Measurements from ENCODE around the gene IFITM1.

IFITM1 gene

DNA sequence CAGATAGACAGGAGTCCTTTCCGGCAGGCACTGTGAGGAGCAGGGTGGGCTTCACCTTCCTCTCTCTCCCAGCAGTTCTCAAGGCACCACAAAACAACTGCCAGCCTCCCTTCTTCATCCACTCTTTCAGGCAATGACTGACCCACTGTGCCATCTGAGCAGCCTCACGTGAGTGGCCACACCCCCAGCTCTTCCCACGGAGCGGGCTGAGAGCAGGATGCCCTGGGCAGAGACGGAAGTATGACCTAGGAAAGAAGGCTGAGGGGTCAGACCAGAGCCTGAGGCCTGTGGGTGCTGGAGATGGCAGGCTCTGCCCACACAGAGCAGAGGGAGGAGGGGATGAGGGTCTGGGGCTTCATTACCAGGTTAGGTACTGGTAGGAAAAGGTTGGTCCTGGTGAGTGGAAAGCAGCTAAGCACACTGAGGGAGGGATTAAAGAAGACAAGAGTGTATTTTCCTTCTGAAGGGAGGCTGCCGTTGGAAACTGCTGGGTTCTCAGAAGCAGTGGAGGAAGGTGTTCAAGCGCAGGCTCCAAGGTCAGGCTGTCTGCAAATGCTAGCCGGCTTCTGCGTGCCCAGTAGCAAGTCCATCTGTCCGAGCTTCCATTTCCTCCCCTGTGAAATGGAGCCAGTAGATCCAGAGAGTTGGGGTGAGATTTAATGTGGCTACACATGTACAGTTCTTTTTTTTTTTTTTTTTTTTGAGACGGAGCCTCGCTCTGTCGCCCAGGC, 31.0 kb upstream of the IFITM1 start:
- DNase-seq, result peak; percentile 37

- DNase-seq, result peak; percentile 34
Measured at GRCh38 chr11:283405-284104, 30.3 kb upstream of the IFITM1 start.

- DNase-seq, result peak; percentile 35
Measured at GRCh38 chr11:284105-285020, 29.5 kb upstream of the IFITM1 start.

GRCh38 chr11:285021-285893, 28.6 kb upstream of the IFITM1 start:
- peak; percentile 20 for DNase-seq

- DNase-seq, result peak; percentile 23
Measured at GRCh38 chr11:285894-286220, 28.0 kb upstream of the IFITM1 start.

GRCh38 chr11:286977-287820, 26.6 kb upstream of the IFITM1 start:
- DNase-seq, result peak; percentile 51

DNA sequence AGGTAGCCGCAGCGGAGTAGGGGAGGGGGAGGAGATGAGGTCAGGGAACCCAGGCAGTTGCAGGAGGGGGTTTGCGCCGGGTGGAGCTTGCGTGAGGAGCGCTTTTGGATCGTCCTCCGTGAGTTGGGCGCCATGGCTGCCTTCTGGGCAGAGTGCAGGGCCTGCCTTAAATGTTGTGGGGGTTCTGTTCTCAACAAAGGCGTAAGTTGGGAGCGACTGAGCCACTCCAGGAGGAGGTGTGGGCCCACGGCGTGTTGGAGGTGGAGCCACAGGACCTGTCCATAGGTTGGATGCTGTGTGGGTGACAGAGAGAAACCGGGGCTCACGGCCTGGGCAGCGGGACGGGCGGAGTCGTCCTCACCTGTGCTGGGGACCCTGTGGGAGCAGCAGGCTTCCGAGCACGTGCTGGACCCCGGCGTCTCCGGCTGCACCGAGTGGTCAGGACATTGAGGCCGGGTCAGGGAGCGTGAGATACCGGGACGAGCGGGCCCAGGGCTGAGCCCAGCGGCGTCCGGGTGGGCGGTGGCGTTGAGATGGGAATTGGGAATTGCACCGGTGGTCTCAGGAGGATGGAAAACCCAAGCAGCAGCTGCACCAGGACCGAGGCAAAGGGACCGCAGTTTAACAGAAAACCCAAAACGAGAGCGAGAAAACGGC, 25.9 kb upstream of the IFITM1 start:
- peak; percentile 67 for DNase-seq

DNA sequence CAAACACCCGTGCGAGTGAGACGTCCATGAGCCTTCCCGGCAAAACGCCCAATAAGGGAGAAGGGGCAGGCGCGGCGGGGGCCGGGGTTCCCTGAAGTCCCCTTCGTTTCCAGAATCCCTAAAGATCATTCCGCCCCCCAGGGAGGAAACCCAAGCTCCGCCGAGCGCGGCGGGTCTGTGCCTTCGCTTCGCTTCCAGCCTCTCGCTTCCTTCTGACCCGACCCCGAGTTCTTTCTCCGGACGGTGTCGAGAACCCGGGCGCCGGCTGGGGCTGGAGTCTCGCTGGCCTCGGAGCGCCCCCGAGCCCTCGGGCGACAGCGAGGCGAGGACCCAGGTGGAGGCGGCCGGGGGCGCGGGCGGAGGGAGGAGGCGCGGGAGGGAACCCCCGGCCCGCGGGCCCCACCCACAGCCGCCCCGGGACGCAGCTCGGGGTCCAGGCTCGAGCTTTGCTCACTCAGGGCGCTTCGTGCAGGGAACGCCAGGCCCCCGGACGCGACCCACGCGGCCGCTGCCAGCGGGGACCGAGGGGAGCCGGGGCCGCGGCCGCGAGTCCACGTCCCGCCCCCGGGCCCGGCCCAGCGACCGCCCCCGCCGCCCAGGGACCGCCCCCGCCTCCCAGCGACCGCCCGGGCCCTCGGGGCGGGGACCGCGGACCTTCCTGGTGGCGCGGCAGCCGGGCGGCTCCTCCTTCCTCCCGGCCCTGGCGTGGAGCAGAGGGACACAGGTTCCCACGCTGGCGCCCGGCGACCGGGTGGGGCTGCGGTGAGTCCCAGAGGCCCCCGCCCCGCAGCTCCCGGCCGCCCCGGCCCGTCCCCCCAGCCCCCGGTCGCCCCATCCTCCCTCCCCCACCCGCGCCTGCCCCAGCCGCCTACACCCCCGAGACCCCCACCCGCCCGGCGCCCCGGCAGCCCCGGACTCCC, 25.1 kb upstream of the IFITM1 start, which contains the start of gene PGGHG:
PGGHG (plus strand) TSS at position 649 of the 920 bp plus-strand sequence. CDS start 691 bp downstream, outside the sequence.
- peak; percentile 68 for DNase-seq

GRCh38 chr11:289398-289711, 24.5 kb upstream of the IFITM1 start:
- no peak for DNase-seq

DNA sequence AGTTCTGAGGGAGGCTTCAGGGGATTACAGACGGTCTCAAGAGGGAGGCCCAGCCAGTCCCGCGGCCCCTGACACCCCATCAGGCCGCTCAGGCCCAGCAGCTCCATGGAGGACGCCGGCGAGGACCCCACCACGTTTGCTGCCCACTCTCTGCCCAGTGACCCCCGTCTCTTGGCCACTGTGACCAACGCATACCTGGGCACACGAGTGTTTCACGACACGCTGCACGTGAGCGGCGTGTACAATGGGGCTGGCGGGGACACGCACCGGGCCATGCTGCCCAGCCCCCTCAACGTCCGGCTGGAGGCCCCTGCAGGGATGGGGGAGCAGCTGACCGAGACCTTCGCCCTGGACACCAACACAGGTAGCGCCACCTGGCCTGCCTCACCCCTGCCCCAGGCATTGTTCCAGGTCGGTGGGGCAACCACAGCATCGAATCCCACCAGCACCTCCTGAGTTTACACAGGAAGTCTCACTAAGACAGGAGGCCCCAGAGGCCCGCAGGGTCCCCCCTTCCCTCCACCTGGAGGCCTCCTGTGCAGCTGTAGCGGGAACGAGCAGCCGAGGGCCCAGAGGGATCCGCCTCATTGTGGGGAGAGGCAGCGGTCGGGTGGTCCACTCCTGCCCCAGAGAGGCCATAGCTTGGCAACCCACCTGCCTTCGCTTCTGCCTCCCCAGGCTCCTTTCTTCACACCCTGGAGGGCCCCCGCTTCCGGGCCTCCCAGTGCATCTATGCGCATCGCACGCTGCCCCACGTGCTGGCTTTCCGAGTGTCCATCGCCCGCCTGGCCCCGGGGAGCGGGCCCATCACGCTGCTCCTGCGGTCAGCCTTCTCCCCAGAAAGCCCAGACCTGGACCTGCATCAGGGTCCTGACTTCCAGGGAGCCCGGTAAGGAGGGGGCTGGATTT, 23.9 kb upstream of the IFITM1 start:
- DNase-seq, result peak; percentile 53

DNA sequence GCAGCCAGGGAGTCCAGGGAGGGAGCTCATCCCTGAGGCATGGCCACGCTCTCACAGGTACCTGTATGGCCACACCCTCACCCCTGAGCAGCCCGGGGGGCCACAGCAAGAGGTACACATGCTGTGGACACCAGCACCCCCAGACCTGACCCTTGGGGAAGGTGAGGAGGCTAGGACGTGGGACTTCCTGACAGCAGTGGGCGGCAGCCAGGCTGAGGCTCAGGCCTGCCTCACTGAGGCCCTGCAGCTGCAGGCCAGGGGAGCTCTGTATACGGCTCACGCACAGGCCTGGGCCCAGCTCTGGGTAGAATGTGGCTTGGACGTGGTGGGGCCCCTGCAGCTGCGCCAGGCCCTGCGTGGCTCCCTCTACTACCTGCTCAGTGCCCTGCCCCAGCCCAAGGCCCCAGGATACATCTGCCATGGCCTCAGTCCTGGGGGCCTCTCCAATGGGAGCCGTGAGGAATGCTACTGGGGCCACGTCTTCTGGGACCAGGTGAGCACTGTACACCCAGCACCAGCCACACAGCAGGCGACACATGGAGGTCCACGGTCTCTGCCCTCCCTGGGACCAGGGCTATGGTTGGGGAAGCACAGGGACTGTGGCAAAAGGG, 23.1 kb upstream of the IFITM1 start:
- no peak for DNase-seq

DNA sequence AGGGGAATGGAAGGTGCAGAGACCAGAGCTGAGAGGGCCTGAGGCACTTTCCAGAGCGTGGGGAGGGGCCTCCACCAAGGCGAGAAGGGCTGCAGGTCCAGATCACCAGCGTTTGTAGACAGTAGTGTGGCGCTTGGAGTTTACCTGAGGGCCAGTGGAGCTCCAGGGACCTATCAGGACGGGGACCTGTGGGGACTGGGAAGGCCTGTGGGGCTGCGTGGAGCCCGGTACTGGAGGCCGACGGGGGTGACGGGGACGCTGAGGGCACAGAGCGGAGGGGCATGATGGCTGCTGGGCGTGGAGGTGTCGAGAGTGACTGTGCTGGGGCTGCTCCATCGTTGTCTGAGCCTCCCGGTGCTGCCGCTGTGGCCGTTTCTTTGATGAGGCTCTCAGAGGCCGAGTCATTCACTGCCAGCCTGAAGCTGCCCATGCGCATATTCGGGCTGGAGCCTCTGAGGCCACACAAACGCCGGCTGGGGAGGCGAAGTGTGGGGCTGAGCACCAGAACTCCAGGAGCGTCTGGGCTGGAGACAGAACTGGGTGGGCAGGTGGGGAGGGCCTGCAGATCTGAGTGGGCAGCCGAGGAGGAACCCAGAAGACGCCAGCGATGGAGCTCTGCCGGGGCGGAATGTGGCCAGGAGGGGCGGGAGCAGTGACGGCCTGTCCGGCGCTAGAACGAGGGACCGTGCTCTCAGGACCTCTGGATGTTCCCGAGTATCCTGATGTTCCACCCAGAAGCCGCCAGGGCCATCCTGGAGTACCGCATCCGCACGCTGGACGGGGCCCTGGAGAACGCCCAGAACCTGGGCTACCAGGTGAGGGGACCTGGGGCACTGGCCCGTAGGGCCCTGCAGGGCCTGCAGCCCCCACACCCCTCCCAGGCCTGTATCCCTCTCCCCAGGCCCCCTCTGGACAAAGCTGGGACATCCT, 22.3 kb upstream of the IFITM1 start:
- no peak for DNase-seq

- no peak for DNase-seq
Measured at GRCh38 chr11:292211-293121, 21.4 kb upstream of the IFITM1 start.

DNA sequence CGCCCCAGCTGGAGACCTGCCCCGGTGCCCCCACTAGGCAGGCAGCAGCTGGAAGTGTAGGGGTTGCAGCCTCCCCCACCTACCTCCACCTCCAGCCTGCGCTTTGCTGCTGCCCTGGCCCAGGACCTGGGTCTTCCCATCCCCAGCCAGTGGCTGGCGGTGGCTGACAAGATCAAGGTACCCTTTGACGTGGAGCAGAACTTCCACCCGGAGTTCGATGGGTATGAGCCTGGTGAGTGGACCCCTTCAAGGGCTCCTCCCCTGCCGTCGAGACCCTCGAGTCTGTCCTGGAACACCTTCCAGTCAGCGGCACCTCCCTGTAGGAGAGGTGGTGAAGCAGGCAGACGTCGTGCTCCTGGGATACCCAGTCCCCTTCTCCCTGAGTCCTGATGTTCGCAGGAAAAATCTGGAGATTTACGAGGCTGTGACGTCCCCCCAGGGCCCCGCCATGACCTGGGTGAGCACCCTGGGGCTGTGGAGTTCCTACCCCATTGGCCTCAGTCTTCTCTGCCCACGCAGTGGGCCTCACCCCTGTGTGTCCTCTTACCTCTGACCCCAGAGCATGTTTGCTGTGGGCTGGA, 20.5 kb upstream of the IFITM1 start:
- no peak for DNase-seq

DNA sequence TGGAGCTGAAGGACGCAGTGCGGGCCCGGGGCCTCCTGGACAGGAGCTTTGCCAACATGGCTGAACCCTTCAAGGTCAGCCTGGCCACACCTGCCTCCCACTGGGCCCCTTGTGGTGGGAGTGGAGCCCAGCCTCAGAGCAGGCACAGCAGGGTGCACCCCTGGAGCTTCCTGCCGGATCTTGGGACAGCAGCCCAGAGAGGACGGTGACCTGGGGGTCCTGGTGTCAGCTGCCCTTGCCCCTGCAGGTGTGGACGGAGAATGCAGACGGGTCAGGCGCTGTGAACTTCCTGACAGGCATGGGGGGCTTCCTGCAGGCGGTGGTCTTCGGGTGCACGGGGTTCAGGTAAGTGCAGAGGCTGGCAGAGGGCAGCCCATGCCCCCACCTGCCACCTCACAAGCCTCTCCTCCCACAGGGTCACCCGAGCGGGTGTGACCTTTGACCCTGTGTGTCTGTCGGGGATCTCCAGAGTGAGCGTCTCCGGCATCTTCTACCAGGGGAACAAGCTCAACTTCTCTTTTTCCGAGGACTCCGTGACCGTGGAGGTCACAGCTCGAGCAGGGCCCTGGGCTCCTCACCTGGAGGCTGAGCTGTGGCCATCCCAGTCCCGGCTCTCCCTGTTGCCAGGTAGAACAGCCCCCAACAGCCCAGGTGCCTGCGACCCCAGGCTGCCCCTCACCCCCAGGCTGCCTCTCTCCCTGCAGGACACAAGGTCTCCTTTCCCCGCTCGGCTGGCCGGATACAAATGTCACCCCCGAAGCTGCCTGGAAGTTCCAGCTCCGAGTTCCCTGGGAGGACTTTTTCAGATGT, 19.8 kb upstream of the IFITM1 start:
- DNase-seq, result no peak
